ENCODE data around the gene KMT5B.

- no peak for TF ChIP-seq EZH2 (IDR thresholded peaks at IDR 0.05; ENCODE audit: borderline replicate concordance, low read length)
- TF ChIP-seq, protein P1, sequence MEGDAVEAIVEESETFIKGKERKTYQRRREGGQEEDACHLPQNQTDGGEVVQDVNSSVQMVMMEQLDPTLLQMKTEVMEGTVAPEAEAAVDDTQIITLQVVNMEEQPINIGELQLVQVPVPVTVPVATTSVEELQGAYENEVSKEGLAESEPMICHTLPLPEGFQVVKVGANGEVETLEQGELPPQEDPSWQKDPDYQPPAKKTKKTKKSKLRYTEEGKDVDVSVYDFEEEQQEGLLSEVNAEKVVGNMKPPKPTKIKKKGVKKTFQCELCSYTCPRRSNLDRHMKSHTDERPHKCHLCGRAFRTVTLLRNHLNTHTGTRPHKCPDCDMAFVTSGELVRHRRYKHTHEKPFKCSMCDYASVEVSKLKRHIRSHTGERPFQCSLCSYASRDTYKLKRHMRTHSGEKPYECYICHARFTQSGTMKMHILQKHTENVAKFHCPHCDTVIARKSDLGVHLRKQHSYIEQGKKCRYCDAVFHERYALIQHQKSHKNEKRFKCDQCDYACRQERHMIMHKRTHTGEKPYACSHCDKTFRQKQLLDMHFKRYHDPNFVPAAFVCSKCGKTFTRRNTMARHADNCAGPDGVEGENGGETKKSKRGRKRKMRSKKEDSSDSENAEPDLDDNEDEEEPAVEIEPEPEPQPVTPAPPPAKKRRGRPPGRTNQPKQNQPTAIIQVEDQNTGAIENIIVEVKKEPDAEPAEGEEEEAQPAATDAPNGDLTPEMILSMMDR (IDR thresholded peaks at IDR 0.05; ENCODE audit: low read length), result no peak
These were observed 97.0 kb downstream of the KMT5B start for GRCh38 chr11:68116126-68116525.

Data from OCI-LY1 (cell line).